Measurements from ENCODE around the gene GABRA6.

- TF ChIP-seq CTCF (conservative IDR thresholded peaks at IDR 0.05): no peak
- TF ChIP-seq EZH2 (IDR thresholded peaks at IDR 0.05; ENCODE audit: low read depth): no peak
Observed at GRCh38 chr5:161740433-161740832, 54.9 kb downstream of the GABRA6 start.

Measured in PC-9 (cell line).